Measurements from ENCODE around the gene ATP1A2. TPM values are rescaled to one million over a fixed set of nuclear protein-coding genes. Genes with fewer than 3 reads are reported as not detected.

ATP1A2 gene
- total RNA-seq, 1 donor from 2014 or later = not detected

- no peak for DNase-seq (ENCODE audit: low read depth)
- no peak overlapping the region for H3K4me3 ChIP-seq (ENCODE audit: low read depth, low read length)
Observed at GRCh38 chr1:160096274-160097116, 19.1 kb upstream of the ATP1A2 start.

GRCh38 chr1:160097151-160097910, 18.2 kb upstream of the ATP1A2 start:
- H3K4me3 ChIP-seq (ENCODE audit: low read depth, low read length) = peak overlapping the region; percentile 88
- TF ChIP-seq CTCF (conservative IDR thresholded peaks at IDR 0.05; ENCODE audit: low read depth, low read length) = no peak

More at GRCh38 chr1:160096274-160097116, 19.1 kb upstream of the ATP1A2 start:
- TF ChIP-seq CTCF (conservative IDR thresholded peaks at IDR 0.05; ENCODE audit: low read depth, low read length) = no peak

GRCh38 chr1:160097911-160098851, 17.4 kb upstream of the ATP1A2 start, which contains the start of gene IGSF8:
Gene IGSF8, minus strand, starts transcription at chr1:160098619. Its CDS starts 147 bp downstream, at chr1:160098472.
- TF ChIP-seq CTCF (conservative IDR thresholded peaks at IDR 0.05; ENCODE audit: low read depth, low read length) = no peak
- H3K4me3 ChIP-seq (ENCODE audit: low read depth, low read length) = peak within 1 kb of the TSS; percentile 88
- DNase-seq (ENCODE audit: low read depth) = no peak

More at GRCh38 chr1:160097151-160097910, 18.2 kb upstream of the ATP1A2 start:
- no peak for DNase-seq (ENCODE audit: low read depth)

GRCh38 chr1:160098852-160099561, 16.6 kb upstream of the ATP1A2 start:
- H3K4me3 ChIP-seq (ENCODE audit: low read depth, low read length) = peak overlapping the region; percentile 59
- no peak for DNase-seq (ENCODE audit: low read depth)
- no peak for TF ChIP-seq CTCF (conservative IDR thresholded peaks at IDR 0.05; ENCODE audit: low read depth, low read length)

GRCh38 chr1:160099716-160100375, 15.7 kb upstream of the ATP1A2 start:
- H3K4me3 ChIP-seq (ENCODE audit: low read depth, low read length) = no peak overlapping the region
- no peak for DNase-seq (ENCODE audit: low read depth)
- TF ChIP-seq CTCF (conservative IDR thresholded peaks at IDR 0.05; ENCODE audit: low read depth, low read length) = no peak

Data from epithelial cell of proximal tubule (primary cell).